Fibroblast of skin of right quadriceps (primary cell): ENCODE data around the gene DOCK10.

Experiments used
- DNase-seq: peaks from one replicate; pipeline ENCODE4 v3.0.0-alpha.2; 2013

DOCK10 gene

GRCh38 chr2:225041851-225042799, at the start of gene DOCK10:
DOCK10 (minus strand) TSS chr2:225042468; CDS start chr2:225042374, 94 bp downstream.
- peak; percentile 72 for DNase-seq

GRCh38 chr2:225091336-225091735, 49.1 kb upstream of the DOCK10 start:
- peak; percentile 96 for DNase-seq

- peak; percentile 86 for DNase-seq
Measured at GRCh38 chr2:225090746-225091145, 48.5 kb upstream of the DOCK10 start.

GRCh38 chr2:225086915-225087314, 44.6 kb upstream of the DOCK10 start:
- DNase-seq = no peak

- no peak for DNase-seq
Measured at GRCh38 chr2:225086439-225086838, 44.2 kb upstream of the DOCK10 start.

- no peak for DNase-seq
Measured at GRCh38 chr2:225083276-225083675, 41.0 kb upstream of the DOCK10 start.

- peak; percentile 84 for DNase-seq
Measured at GRCh38 chr2:225076125-225076524, 33.9 kb upstream of the DOCK10 start.

GRCh38 chr2:225074919-225075681, 32.8 kb upstream of the DOCK10 start:
- DNase-seq = peak; percentile 23

GRCh38 chr2:225074366-225074765, 32.1 kb upstream of the DOCK10 start:
- DNase-seq = peak; percentile 46

GRCh38 chr2:225073198-225073597, 30.9 kb upstream of the DOCK10 start:
- DNase-seq = no peak

- no peak for DNase-seq
Measured at GRCh38 chr2:225072444-225072843, 30.2 kb upstream of the DOCK10 start.

GRCh38 chr2:225070811-225071210, 28.5 kb upstream of the DOCK10 start:
- no peak for DNase-seq

GRCh38 chr2:225069966-225070365, 27.7 kb upstream of the DOCK10 start:
- DNase-seq = no peak

- no peak for DNase-seq
Measured at GRCh38 chr2:225069477-225069876, 27.2 kb upstream of the DOCK10 start.

GRCh38 chr2:225065882-225066281, 23.6 kb upstream of the DOCK10 start:
- DNase-seq = no peak

- DNase-seq = no peak
Measured at GRCh38 chr2:225064928-225065327, 22.7 kb upstream of the DOCK10 start.

GRCh38 chr2:225064362-225064761, 22.1 kb upstream of the DOCK10 start:
- no peak for DNase-seq

GRCh38 chr2:225056330-225057073, 14.2 kb upstream of the DOCK10 start:
- no peak for DNase-seq

GRCh38 chr2:225055714-225056113, 13.4 kb upstream of the DOCK10 start:
- DNase-seq = no peak

- no peak for DNase-seq
Measured at GRCh38 chr2:225052703-225053102, 10.4 kb upstream of the DOCK10 start.

GRCh38 chr2:225047502-225047901, 5.2 kb upstream of the DOCK10 start:
- DNase-seq = peak; percentile 55

GRCh38 chr2:225042800-225043167, 516 bp upstream of the DOCK10 start:
- DNase-seq = no peak

- DNase-seq = peak; percentile 49
Measured at GRCh38 chr2:225041207-225041850, 939 bp downstream of the DOCK10 start.
